HTERT RPE-1 (cell line): ENCODE measurements around the gene CERS1.

Experiments
- in situ Hi-C: fragments of 300-500 bp; cut with MboI; formaldehyde crosslinking; loops from 4 replicates; pipeline ENCODE4 v1.14.3; 2020; ENCODE audit warnings: low sequenced_read_pairs

The CERS1 gene

DNA sequence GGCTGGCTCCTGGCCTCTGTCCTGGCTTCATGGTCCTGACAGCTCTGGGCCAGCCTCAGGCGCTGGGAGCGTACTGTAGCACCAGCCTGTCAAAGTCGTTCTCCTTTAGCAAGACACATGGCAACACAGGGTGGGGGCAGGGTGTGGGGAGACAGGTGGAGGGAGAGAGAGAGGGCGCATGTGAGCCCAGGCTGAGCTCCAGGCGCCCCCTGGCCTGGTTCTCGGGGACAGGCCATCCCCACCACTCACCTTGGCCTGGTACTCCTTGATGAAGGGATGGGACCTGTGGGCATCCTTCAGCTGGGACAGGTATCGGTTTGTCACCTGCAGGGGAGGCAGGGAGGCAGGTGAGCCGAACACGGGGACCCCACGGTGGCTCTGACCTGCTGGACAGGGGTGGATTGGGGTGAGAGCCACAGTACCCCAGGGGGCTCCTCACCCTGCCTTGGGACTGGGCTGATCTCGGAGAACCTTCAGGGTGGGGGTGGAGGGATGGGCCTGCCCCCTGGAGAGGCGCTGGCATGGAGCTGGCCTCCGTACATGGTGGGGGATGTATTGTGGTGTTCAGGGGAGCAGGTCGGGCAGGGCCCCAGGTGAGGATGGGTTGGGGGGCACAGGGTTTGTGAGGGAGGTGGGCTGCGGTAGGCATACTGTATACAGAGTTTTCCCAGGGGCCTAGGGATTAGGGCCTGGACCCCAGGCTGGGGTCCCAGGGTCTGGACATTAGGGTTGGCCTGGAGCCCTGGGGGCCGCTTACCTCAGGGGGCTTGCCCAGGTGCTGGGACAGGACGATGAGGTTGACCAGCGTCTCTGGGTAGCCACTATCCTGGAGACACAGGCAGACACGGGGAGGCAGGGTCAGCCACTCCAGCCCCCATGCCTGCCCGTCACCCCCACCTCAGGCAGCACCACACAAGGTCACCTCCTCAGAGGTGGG, 3.9 kb upstream of the CERS1 start:
- in situ Hi-C loops = no loop called here

- in situ Hi-C loops = no loop called here
These were observed 2.9 kb upstream of the CERS1 start for GRCh38 chr19:18898607-18899408.

- in situ Hi-C loops = no loop called here
These were observed 2.2 kb upstream of the CERS1 start for GRCh38 chr19:18898081-18898606.

- in situ Hi-C loops = no loop called here
These were observed 1.4 kb upstream of the CERS1 start for GRCh38 chr19:18897094-18898029.

DNA sequence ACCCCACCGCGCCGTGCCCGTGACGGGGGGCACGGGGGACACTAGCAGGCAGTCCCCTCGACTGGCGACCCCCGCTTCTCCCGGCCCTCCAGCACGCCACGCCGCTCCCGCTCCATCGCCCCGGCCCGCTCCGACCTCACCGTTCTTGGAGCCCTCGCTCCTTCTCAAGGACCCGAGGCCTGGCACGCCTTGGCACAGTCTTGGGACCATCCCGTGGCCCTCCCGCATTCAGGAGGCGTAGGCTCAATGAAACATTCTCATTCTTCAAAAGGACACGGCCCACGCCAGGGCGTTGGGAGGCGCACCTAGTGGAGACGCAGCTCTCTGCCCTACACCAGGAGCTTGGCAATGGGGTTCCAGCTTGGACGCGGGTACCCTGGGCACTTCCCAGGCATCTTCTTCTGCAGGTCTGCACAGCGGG, 473 bp upstream of the CERS1 start:
- in situ Hi-C loops = no loop called here

- in situ Hi-C loops = no loop called here
These were observed 727 bp downstream of the CERS1 start for GRCh38 chr19:18895038-18895823.

GRCh38 chr19:18894254-18895037, 1.5 kb downstream of the CERS1 start:
- in situ Hi-C loops = no loop called here

GRCh38 chr19:18893587-18894253, 2.2 kb downstream of the CERS1 start:
- in situ Hi-C loops = no loop called here

GRCh38 chr19:18889949-18890745, 5.8 kb downstream of the CERS1 start:
- in situ Hi-C loops = no loop called here

DNA sequence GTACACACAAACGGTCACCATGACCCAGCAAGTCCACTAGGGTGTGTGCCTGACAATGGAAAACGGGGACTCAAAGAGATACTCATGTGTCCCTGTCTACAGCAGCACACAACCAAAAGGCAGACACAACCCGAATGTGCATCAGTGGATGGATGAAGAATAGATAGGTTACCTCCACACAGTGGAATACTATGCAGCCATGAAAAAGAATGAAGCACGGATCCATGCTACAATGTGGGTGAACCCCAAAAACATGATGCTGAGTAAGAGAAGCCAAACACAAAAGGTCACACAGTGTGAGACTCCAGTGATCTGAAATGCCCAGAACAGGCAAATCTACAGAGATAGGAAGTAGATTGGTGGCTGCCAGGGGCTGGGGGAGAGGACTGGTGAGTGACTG, 9.0 kb downstream of the CERS1 start:
- in situ Hi-C loops = no loop called here

DNA sequence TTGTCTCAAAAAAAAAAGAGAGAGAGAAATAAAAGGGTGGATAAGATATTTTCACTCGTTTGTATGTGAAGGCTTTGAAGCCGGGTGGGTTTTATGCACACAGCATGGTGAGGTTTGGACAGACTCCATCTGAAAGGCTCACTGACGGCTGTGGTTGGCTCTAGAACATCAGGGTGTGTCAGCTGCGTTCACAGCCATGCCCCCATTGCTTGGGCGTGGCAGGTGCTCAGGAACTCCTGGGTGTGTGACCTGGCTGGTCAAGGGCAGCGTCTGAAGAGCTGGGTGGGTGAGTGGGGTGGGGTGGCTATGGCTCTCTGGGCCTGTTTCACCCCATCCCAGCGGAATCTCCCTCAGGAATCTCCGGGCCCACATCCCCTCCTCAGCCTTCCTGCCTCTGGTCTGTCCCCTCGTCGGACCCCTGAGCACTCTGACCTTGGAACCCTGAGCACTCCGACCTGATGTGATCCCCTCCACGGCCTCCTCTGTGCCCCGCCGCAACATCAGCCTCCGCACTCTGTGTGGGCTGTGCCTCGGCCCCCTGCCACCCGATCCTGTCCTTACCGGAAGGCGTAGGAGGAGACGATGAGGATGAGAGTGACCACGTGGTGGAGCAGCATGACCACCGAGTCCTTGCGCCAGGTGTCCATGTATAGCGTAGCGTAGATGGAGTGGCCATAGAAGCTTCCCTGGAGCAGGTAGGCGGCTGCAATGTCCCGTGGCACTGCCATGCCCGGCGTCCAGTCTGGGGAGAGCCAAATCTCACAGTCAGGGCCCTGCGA, 12.2 kb downstream of the CERS1 start:
- in situ Hi-C loops = no loop called here

- in situ Hi-C loops = no loop called here
These were observed 14.5 kb downstream of the CERS1 start for GRCh38 chr19:18881491-18881890.

DNA sequence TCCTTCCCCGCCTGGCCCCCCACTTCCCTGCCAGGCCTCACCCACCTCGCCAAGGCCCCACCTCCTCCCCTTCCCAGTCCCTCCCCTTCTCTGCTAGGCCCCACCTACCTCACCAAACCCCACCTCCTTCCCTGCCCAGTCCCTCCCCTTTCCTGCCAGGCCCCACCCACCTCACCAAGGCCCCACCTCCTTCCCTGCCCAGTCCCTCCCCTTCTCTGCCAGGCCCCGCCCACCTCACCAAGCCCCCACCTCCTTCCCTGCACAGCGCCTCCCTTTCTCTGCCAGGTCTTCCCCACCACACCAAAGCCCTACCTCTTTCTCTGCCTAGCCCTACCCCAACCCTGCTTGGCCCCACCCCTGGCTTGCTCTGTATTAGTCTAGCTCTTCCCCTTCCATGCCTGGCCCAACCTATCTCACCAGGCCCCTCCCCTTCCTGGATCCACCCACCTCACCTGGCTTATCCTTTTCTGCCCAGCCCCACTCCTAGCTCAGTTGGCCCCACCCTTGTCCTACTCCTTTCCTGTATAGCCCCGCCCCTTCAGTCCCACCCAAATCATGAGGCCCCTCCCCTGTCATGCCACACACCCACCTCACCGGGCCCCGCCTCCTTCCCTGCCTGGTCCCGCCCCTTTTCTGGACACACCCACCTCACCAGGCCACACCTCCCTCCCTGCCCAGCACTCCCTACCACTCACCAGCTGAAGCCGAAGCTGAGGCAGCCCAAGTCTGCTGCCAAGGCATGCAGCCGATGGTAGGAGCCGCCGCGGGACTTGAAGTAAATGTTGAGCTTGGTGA, 16.2 kb downstream of the CERS1 start:
- in situ Hi-C loops = no loop called here

GRCh38 chr19:18878858-18879578, 16.9 kb downstream of the CERS1 start:
- in situ Hi-C loops = no loop called here

- in situ Hi-C loops = no loop called here
These were observed 17.7 kb downstream of the CERS1 start for GRCh38 chr19:18878058-18878797.
